Adrenal gland (tissue), 12 donors: Measurements from ENCODE around the gene SLCO2A1. TPM values are rescaled to one million over a fixed set of nuclear protein-coding genes. Genes with fewer than 3 reads are reported as not detected.
A peak's percentile ranks its signal among the peaks of the same experiment; 100 is the strongest.

Experiments
- DNase-seq, 7 donors: peaks; one replicate each; pipeline ENCODE4 v3.0.0-alpha.2; 2019 to 2020
- H3K27ac ChIP-seq, 5 donors: fragments of 200-600 bp; sonication (generic) in 4 of 5; 1 replicate in 3 of 5; 2 replicates in 2 of 5; pipeline versions ENCODE4 v1.5.1 to v1.8.0; 2016 to 2020; ENCODE audit warnings: mild to moderate bottlenecking in 1 of 5
- H3K27me3 ChIP-seq: fragments of 200-600 bp; 2 replicates; pipeline ENCODE4 v1.8.0; 2021
- H3K36me3 ChIP-seq, 2 donors: fragments of 200-600 bp; replicated peaks in 1 of 2; 1 replicate in 1 of 2; 2 replicates in 1 of 2; pipeline versions ENCODE4 v1.5.1 to v1.8.0; 2018 to 2022
- H3K4me1 ChIP-seq, 2 donors: fragments of 200-600 bp; replicated peaks in 1 of 2; 1 replicate in 1 of 2; 2 replicates in 1 of 2; pipeline versions ENCODE4 v1.5.1 to v1.8.0; 2018 to 2021
- H3K4me3 ChIP-seq, 4 donors: fragments of 200-600 bp; sonication (generic) in 3 of 4; one replicate each; pipeline ENCODE4 v1.5.1; 2016 to 2018
- H3K9me3 ChIP-seq, 3 donors: fragments of 200-600 bp; sonication (generic) in 1 of 3; replicated peaks in 1 of 3; 1 replicate in 2 of 3; 2 replicates in 1 of 3; pipeline versions ENCODE4 v1.5.1 to v1.8.0; 2016 to 2021
- POLR2A ChIP-seq, 2 donors: fragments of 450-650 bp; IDR thresholded peaks; one replicate each; pipeline ENCODE4 v1.6.1; 2017; ENCODE audit warnings: antibody characterized with exemption in 2 of 2, mild to moderate bottlenecking in 2 of 2, moderate library complexity in 1 of 2
- WGBS, 4 donors: extraction: QIAGEN DNeasy Blood & Tissue Kit in 2 of 4; methylation state at CpG; one replicate each; pipeline versions ENCODE4 v1.1.5 to v1.1.7; 2013 to 2017; 5-methylcytosine and 5-hydroxymethylcytosine counted together
- intact Hi-C, 2 donors: fragments of 100-400 bp; cut with DNase I; formaldehyde crosslinking; loops; one replicate each; pipeline versions ENCODE4 v1.14.1 to v1.15.0; 2022 to 2023
- polyA plus RNA-seq, 3 donors: library from polyadenylated mRNA; stranded (reverse); fragments of 200-250 nt in 2 of 3; fragments of 350-450 nt in 1 of 3; fragmentation: Illumina TruSeq in 1 of 3; extraction: RNeasy Lipid Tissue Mini Kit (QIAGEN cat#74804) in 1 of 3; gene quantifications; one replicate each; pipeline ENCODE4 v1.2.3, GENCODE V29; 2013 to 2014
- total RNA-seq, 9 donors: library from RNA; depleted of rRNA in 4 of 9; stranded (reverse); fragments of >200 nt in 4 of 9; fragments of 120-200 nt in 1 of 9; fragmentation: NEBNext Ultra II Directional in 1 of 9; extraction: Animal tissue kit (Norgen Biotek cat#: 25700) in 1 of 9; gene quantifications; one replicate each; pipeline versions ENCODE4 v1.1.0 to v1.2.4, GENCODE V29; 2013 to 2023
- TF ChIP-seq, protein P1 (sequence below), 6 experiments: fragments of 450-650 bp in 4 of 6; fragments of 200-600 bp in 2 of 6; sonication (generic) in 1 of 6; IDR thresholded peaks; 1 replicate in 5 of 6; 2 replicates in 1 of 6; pipeline versions ENCODE4 v1.5.1 to v1.8.0; 2016 to 2021; ENCODE audit warnings: antibody characterized with exemption in 6 of 6, mild to moderate bottlenecking in 2 of 6, moderate library complexity in 1 of 6
- donor health status: healthy with polysubstance abuse.
- donor health status: Bipolar disorder and iron deficiency.
- donor health status: DM: yes; HTN: yes; CAD: no.
- donor health status: DM: no; HTN: no; CAD: no.
- donor health status: DM: no; HTN: no; CAD: no.
- donor health status: DM: yes; HTN: yes; CAD: no.

Gene SLCO2A1
- total and polyA plus RNA-seq, 12 donors: 2.3 to 141 (median 29.5) TPM

DNA sequence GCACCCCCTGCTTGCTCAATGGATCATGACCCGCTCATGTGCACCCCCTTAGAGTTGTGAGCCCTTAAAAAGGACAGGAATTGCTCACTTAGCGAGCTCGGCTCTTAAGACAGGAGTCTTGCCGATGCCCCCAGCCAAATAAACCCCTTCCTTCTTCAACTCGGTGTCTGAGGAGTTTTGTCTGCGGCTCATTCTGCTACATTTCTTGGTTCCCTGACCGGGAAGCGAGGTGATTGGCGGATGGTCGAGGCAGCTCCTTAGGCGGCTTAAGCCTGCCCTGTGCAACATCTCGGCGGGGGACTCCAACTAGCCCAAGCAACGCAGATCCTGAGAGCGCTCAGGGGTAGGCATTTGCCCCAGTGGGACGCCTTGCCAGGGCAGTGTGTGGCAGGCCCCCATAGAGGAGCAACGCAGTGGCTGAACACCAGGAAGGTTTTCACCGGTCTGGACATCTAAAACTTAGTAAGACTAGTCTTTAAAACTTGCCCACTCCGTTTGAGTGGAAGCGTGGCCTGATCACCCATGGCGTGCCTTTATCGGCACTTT, 9.5 kb downstream of the SLCO2A1 start:
- intact Hi-C loops: no loop called here
- no peak overlapping the region for H3K27ac ChIP-seq
- no peaks in the 10 kb centered on the region for H3K27me3 ChIP-seq
- H3K4me3 ChIP-seq: no peak overlapping the region
- H3K9me3 ChIP-seq: no peaks in the 10 kb centered on the region
- 91 to 97% (median 93%) methylated on average over 21 to 22 of the region's 22 CpGs for WGBS, 4 donors
- no peak for DNase-seq
- TF ChIP-seq, protein P1, sequence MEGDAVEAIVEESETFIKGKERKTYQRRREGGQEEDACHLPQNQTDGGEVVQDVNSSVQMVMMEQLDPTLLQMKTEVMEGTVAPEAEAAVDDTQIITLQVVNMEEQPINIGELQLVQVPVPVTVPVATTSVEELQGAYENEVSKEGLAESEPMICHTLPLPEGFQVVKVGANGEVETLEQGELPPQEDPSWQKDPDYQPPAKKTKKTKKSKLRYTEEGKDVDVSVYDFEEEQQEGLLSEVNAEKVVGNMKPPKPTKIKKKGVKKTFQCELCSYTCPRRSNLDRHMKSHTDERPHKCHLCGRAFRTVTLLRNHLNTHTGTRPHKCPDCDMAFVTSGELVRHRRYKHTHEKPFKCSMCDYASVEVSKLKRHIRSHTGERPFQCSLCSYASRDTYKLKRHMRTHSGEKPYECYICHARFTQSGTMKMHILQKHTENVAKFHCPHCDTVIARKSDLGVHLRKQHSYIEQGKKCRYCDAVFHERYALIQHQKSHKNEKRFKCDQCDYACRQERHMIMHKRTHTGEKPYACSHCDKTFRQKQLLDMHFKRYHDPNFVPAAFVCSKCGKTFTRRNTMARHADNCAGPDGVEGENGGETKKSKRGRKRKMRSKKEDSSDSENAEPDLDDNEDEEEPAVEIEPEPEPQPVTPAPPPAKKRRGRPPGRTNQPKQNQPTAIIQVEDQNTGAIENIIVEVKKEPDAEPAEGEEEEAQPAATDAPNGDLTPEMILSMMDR (IDR thresholded peaks at IDR 0.05): no peak
- TF ChIP-seq POLR2A (IDR thresholded peaks at IDR 0.05): no peak
- no peaks in the 10 kb centered on the region for H3K4me1 ChIP-seq
- H3K36me3 ChIP-seq: no peaks in the 10 kb centered on the region

GRCh38 chr3:134018850-134019249, 10.9 kb downstream of the SLCO2A1 start:
- 63 to 81% (median 71%) methylated on average over 1 of the region's 1 CpG for WGBS, 4 donors
- H3K9me3 ChIP-seq: no peaks in the 10 kb centered on the region
- intact Hi-C loops: no loop called here
- no peak for DNase-seq
- no peaks in the 10 kb centered on the region for H3K4me1 ChIP-seq
- no peak overlapping the region for H3K27ac ChIP-seq
- no peaks in the 10 kb centered on the region for H3K27me3 ChIP-seq
- no peak for TF ChIP-seq POLR2A (IDR thresholded peaks at IDR 0.05)
- TF ChIP-seq, protein P1 (IDR thresholded peaks at IDR 0.05): no peak
- H3K36me3 ChIP-seq: no peaks in the 10 kb centered on the region
- H3K4me3 ChIP-seq: no peak overlapping the region

DNA sequence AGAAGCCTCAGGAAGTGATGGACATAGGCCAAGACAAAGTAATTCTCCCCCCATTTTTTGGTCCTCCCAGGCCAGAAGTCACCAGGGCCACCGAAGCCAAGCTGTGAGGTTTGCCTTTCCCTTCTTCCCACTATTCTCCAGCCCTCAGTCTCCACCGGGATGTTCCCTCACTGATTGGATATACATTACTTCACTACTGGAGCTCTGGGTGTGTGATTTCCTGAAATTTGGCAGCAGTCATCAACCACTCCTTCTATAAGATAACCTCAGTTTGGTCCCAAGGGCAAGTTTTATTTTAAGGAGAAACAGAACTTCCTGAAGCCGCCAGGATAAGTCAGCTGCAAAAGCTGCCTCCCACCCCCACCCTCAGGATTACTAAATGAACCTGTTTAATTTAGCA, 11.3 kb downstream of the SLCO2A1 start:
- no peak for DNase-seq
- no peak for TF ChIP-seq POLR2A (IDR thresholded peaks at IDR 0.05)
- TF ChIP-seq, protein P1 (IDR thresholded peaks at IDR 0.05): no peak
- intact Hi-C loops: no loop called here
- Histone ChIP-seq H3K4me1 (no peaks in the 10 kb centered on the region), H3K36me3 (no peaks in the 10 kb centered on the region), H3K4me3 (no peak overlapping the region), H3K9me3 (no peaks in the 10 kb centered on the region), H3K27me3 (no peaks in the 10 kb centered on the region), H3K27ac (no peak overlapping the region)
- WGBS, 4 donors: 57 to 67% (median 62%) methylated on average over 3 of the region's 3 CpGs

DNA sequence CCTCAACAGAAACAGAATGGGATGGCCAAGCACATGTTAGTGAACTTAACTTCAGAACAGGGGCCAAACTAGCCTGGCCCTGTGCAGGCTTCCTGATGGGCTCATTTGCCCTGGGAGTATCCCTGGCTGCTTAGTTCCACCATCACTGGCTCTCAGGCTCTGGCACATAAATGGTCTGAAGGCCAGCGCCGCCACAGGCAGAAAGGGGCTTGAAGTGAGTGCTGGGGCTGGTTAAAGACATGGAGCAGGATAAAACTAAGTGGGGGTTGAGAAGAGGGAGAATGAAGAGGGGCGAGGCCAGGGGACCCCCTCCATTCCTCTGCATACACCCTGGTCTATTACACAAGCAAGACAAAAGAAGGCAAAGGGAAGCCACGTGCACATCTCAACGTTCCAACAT, 12.2 kb downstream of the SLCO2A1 start:
- intact Hi-C loops: no loop called here
- peak in 1 of 7 donors; percentile 14 for DNase-seq
- H3K4me3 ChIP-seq: no peak overlapping the region
- no peaks in the 10 kb centered on the region for H3K9me3 ChIP-seq
- 71 to 86% (median 84%) methylated on average over 5 of the region's 5 CpGs for WGBS, 4 donors
- H3K4me1 ChIP-seq: no peaks in the 10 kb centered on the region
- H3K27ac ChIP-seq: no peak overlapping the region
- TF ChIP-seq, protein P1 (IDR thresholded peaks at IDR 0.05): no peak
- TF ChIP-seq POLR2A (IDR thresholded peaks at IDR 0.05): no peak
- H3K36me3 ChIP-seq: no peaks in the 10 kb centered on the region
- H3K27me3 ChIP-seq: no peaks in the 10 kb centered on the region
